Measurements from ENCODE around the gene SCFD2. TPM values are rescaled to one million over a fixed set of nuclear protein-coding genes. Genes with fewer than 3 reads are reported as not detected.

SCFD2 gene
- total and polyA plus RNA-seq, 4 donors = 5.2 to 28.7 (median 16.4) TPM

DNA sequence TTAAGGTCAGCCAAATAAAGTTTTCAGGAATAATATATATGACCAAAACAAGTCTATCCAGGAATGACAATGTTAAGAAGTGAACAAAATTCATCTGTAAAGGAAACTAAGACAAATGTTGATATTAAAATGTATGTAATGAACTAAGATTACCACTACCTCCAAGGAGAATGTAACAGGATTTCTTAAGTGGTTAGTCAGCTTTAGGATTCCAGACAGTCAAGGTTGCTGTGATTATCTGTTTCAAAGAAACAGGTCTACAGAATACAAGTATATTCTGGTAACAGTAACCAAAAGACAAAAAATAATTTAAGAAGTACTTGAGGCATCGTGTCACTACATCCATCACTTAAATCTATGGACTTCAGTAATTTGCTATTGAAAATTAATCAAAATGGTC, 172.8 kb downstream of the SCFD2 start:
- Histone ChIP-seq H3K4me1 (ENCODE audit: control insufficient read depth in 5 of 5, insufficient read depth in 5 of 5, low read length in 5 of 5) (peaks cover 0 to 47% (median 0%) of the 10 kb centered on the region in 5 donors), H3K36me3 (ENCODE audit: control insufficient read depth in 4 of 4, insufficient read depth in 4 of 4, low read length in 4 of 4) (no peaks in the 10 kb centered on the region), H3K9ac (ENCODE audit: insufficient read depth in 1 of 2, low read length in 2 of 2) (no peak overlapping the region), H3K4me3 (no peak overlapping the region), H3K27me3 (ENCODE audit: control insufficient read depth in 3 of 3, insufficient read depth in 3 of 3, low read length in 2 of 3) (no peaks in the 10 kb centered on the region), H3K9me3 (ENCODE audit: control insufficient read depth in 4 of 4, insufficient read depth in 3 of 4, low read length in 3 of 4) (no peaks in the 10 kb centered on the region), H3K27ac (ENCODE audit: low read depth in 1 of 2, low read length in 1 of 2) (no peak overlapping the region)
- TF ChIP-seq, protein P1, sequence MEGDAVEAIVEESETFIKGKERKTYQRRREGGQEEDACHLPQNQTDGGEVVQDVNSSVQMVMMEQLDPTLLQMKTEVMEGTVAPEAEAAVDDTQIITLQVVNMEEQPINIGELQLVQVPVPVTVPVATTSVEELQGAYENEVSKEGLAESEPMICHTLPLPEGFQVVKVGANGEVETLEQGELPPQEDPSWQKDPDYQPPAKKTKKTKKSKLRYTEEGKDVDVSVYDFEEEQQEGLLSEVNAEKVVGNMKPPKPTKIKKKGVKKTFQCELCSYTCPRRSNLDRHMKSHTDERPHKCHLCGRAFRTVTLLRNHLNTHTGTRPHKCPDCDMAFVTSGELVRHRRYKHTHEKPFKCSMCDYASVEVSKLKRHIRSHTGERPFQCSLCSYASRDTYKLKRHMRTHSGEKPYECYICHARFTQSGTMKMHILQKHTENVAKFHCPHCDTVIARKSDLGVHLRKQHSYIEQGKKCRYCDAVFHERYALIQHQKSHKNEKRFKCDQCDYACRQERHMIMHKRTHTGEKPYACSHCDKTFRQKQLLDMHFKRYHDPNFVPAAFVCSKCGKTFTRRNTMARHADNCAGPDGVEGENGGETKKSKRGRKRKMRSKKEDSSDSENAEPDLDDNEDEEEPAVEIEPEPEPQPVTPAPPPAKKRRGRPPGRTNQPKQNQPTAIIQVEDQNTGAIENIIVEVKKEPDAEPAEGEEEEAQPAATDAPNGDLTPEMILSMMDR (IDR thresholded peaks at IDR 0.05; ENCODE audit: control extremely low read depth, extremely low read depth) = no peak
- no peak for ATAC-seq (ENCODE audit: insufficient read depth, low FRiP score)
- DNase-seq = no peak
- 98 to 100% methylated on average over 1 of the region's 1 CpG for WGBS, 2 donors

DNA sequence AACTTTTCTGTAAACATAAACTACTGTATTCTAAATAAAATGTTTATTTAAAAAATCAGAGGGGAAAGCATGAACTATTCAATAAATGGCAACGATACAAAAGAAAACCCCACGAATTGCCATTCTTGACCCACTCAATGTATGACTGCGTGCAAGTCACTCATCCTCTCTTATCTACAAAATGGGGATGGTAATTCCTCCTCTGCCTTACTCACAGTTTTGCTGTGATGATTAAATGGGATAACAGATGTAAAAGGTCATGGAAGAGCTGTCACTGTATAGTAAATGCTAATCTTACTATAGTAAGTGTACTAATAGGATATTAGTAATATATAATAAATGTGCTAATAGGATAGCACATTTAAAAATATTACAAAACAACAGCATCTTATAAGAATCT, 173.4 kb downstream of the SCFD2 start:
- Histone ChIP-seq H3K27me3 (ENCODE audit: control insufficient read depth in 3 of 3, insufficient read depth in 3 of 3, low read length in 2 of 3) (no peaks in the 10 kb centered on the region), H3K4me3 (no peak overlapping the region), H3K27ac (ENCODE audit: low read depth in 1 of 2, low read length in 1 of 2) (no peak overlapping the region), H3K4me1 (ENCODE audit: control insufficient read depth in 5 of 5, insufficient read depth in 5 of 5, low read length in 5 of 5) (peaks cover 0 to 48% (median 0%) of the 10 kb centered on the region in 5 donors), H3K9ac (ENCODE audit: insufficient read depth in 1 of 2, low read length in 2 of 2) (no peak overlapping the region), H3K36me3 (ENCODE audit: control insufficient read depth in 4 of 4, insufficient read depth in 4 of 4, low read length in 4 of 4) (no peaks in the 10 kb centered on the region), H3K9me3 (ENCODE audit: control insufficient read depth in 4 of 4, insufficient read depth in 3 of 4, low read length in 3 of 4) (no peaks in the 10 kb centered on the region)
- DNase-seq = no peak
- WGBS, 2 donors = 93 to 95% methylated on average over 3 of the region's 3 CpGs
- no peak for ATAC-seq (ENCODE audit: insufficient read depth, low FRiP score)
- TF ChIP-seq, protein P1 (IDR thresholded peaks at IDR 0.05; ENCODE audit: control extremely low read depth, extremely low read depth) = no peak

DNA sequence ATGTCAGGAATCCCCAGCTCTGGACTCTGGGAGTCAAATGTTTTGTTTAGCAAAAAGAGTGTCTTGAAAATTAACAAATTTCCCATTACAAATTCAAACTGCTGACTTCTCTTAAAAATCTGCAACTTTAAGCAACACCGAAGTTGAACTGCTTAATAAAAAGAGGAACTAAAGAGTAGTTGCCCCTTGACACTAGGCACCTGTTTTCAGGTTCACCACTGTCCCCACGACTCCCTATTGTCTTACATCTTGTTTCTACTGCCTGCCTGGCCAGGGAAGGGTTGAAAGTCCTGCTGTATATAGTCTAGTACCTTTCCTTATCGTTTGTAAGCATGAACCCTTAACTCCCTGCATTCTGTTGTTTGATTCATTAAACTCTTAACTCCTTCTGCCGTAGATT, 173.9 kb downstream of the SCFD2 start:
- Histone ChIP-seq H3K27me3 (ENCODE audit: control insufficient read depth in 3 of 3, insufficient read depth in 3 of 3, low read length in 2 of 3) (no peaks in the 10 kb centered on the region), H3K9me3 (ENCODE audit: control insufficient read depth in 4 of 4, insufficient read depth in 3 of 4, low read length in 3 of 4) (no peaks in the 10 kb centered on the region), H3K36me3 (ENCODE audit: control insufficient read depth in 4 of 4, insufficient read depth in 4 of 4, low read length in 4 of 4) (no peaks in the 10 kb centered on the region), H3K4me1 (ENCODE audit: control insufficient read depth in 5 of 5, insufficient read depth in 5 of 5, low read length in 5 of 5) (peaks cover 0 to 46% (median 0%) of the 10 kb centered on the region in 5 donors), H3K4me3 (no peak overlapping the region), H3K27ac (ENCODE audit: low read depth in 1 of 2, low read length in 1 of 2) (no peak overlapping the region), H3K9ac (ENCODE audit: insufficient read depth in 1 of 2, low read length in 2 of 2) (no peak overlapping the region)
- no peak for ATAC-seq (ENCODE audit: insufficient read depth, low FRiP score)
- DNase-seq = no peak
- WGBS, 2 donors = 67 to 79% methylated on average over 4 of the region's 4 CpGs
- TF ChIP-seq, protein P1 (IDR thresholded peaks at IDR 0.05; ENCODE audit: control extremely low read depth, extremely low read depth) = no peak

- peaks cover 0 to 38% (median 0%) of the 10 kb centered on the region in 5 donors for H3K4me1 ChIP-seq (ENCODE audit: control insufficient read depth in 5 of 5, insufficient read depth in 5 of 5, low read length in 5 of 5)
- no peak overlapping the region for H3K27ac ChIP-seq (ENCODE audit: low read depth in 1 of 2, low read length in 1 of 2)
- H3K4me3 ChIP-seq = no peak overlapping the region
- ATAC-seq (ENCODE audit: insufficient read depth, low FRiP score) (no peak), DNase-seq (no peak)
- WGBS, 2 donors = 75 to 88% methylated on average over 1 of the region's 1 CpG
- H3K9me3 ChIP-seq (ENCODE audit: control insufficient read depth in 4 of 4, insufficient read depth in 3 of 4, low read length in 3 of 4) = no peaks in the 10 kb centered on the region
- no peaks in the 10 kb centered on the region for H3K27me3 ChIP-seq (ENCODE audit: control insufficient read depth in 3 of 3, insufficient read depth in 3 of 3, low read length in 2 of 3)
- no peaks in the 10 kb centered on the region for H3K36me3 ChIP-seq (ENCODE audit: control insufficient read depth in 4 of 4, insufficient read depth in 4 of 4, low read length in 4 of 4)
- H3K9ac ChIP-seq (ENCODE audit: insufficient read depth in 1 of 2, low read length in 2 of 2) = no peak overlapping the region
- TF ChIP-seq, protein P1 (IDR thresholded peaks at IDR 0.05; ENCODE audit: control extremely low read depth, extremely low read depth) = no peak
Observed at GRCh38 chr4:53189011-53189410, 176.8 kb downstream of the SCFD2 start.

Data from lung (tissue), 12 donors.